T-helper 2 cell treated with Interferon-gamma antibody and Interleukin-4, amounts not matched to agents 5 μg/mL and 100 μg/mL, for 36 hours (primary cell): ENCODE data around the gene TTYH1.
"Not testable (repeated sequence)": the region's sequence is repeated elsewhere in the genome, so short reads cannot be mapped to it uniquely, and the experiment has no call there.

Experiments used
- DNase-seq: peaks from one replicate; pipeline ENCODE4 v3.0.0; 2021; ENCODE audit warnings: low spot score
- H3K27ac Mint-ChIP-seq: one replicate; pipeline ENCODE4 v1.8.0; 2021; ENCODE audit warnings: mild to moderate bottlenecking, mixed read lengths
- H3K27me3 Mint-ChIP-seq: one replicate; pipeline ENCODE4 v1.8.0; 2021; ENCODE audit warnings: low read depth, mixed read lengths
- H3K36me3 Mint-ChIP-seq: one replicate; pipeline ENCODE4 v1.8.0; 2021; ENCODE audit warnings: low read depth, mixed read lengths
- H3K4me1 Mint-ChIP-seq: one replicate; pipeline ENCODE4 v1.8.0; 2021; ENCODE audit warnings: low read depth, mixed read lengths
- H3K4me3 Mint-ChIP-seq: one replicate; pipeline ENCODE4 v1.8.0; 2022; ENCODE audit warnings: mild to moderate bottlenecking, moderate library complexity, mixed read lengths
- H3K9me3 Mint-ChIP-seq: one replicate; pipeline ENCODE4 v1.8.0; 2021; ENCODE audit warnings: mixed read lengths

The TTYH1 gene

GRCh38 chr19:54382041-54382440 lies 33.2 kb upstream of the TTYH1 start:
- not testable (repeated sequence) for H3K4me3 Mint-ChIP-seq
- peaks cover 34% of the 10 kb centered on the region for H3K4me1 Mint-ChIP-seq

DNA sequence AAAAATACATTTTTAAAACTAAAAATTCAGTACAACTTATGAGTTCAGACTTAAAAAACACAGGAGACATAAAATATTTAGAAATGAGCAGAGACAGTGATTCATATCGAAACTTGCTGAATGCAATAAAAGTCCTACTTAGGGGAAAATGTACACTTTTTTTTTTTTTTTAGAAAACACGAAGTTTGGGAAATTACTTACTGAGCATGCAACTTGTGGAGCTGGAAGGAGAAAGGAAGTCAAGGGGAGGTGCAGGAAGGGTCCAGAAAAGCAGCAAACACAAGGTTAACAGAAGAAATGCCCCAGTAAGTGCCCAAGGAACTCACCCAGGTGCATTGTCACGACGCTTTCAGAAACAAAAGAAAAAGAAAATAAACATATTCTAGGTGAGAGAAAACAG lies 31.9 kb upstream of the TTYH1 start:
- peaks cover 13% of the 10 kb centered on the region for H3K9me3 Mint-ChIP-seq
- peak overlapping the region; percentile 6 for H3K4me3 Mint-ChIP-seq
- H3K27me3 Mint-ChIP-seq, result peaks cover 37% of the 10 kb centered on the region
- peaks cover 7% of the 10 kb centered on the region for H3K36me3 Mint-ChIP-seq
- peaks cover 37% of the 10 kb centered on the region for H3K4me1 Mint-ChIP-seq
- peak overlapping the region; percentile 66 for H3K27ac Mint-ChIP-seq
- no peak for DNase-seq

More at GRCh38 chr19:54382041-54382440, 33.2 kb upstream of the TTYH1 start:
- not testable (repeated sequence) for DNase-seq, H3K27ac Mint-ChIP-seq, H3K36me3 Mint-ChIP-seq
- H3K9me3 Mint-ChIP-seq, result peaks cover 13% of the 10 kb centered on the region
- peaks cover 32% of the 10 kb centered on the region for H3K27me3 Mint-ChIP-seq

DNA sequence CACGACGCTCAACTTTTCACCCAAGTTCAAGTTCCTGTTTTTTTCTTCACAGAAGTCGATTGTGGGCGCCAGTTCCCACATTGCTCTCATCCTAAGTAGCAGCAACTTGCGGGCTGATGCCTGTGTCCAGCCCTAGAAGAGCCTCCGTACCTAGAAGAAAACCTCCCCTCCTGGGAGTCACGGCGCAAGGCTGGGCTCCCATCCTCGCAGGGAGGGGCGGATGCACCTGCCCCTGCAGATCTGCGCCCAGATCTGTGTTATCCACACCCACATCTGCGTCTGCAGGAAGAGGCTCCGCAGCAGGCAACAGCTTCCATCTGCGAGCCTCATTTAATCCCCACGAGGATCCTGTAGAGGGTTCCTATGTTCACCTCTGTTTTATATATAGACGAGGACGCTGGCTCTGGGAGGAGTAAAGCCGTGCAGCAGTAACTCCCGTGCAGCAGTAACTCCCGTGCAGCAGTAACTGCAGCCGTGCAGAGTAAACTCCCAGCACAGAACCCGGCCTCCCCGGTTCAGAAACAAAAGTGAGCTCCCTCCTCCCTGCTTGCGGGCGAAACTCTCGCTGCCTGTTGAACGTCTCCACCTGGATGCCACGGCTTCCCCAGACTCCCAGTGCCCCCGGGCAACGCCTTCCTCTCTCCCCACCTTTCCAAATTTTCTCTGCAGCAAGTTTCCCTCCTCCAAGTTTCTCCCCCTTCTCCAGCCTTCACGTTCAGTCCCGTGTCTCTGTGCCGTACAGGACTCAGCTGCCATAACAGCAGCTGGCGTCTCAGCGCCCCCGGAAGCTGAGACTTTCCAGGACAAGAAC lies 27.1 kb upstream of the TTYH1 start:
- H3K9me3 Mint-ChIP-seq, result no peaks in the 10 kb centered on the region
- peaks cover 20% of the 10 kb centered on the region for H3K27me3 Mint-ChIP-seq
- H3K27ac Mint-ChIP-seq, result peak overlapping the region; percentile 85
- H3K4me3 Mint-ChIP-seq, result peak overlapping the region; percentile 85
- DNase-seq, result peak; percentile 26
- H3K4me1 Mint-ChIP-seq, result peaks cover 46% of the 10 kb centered on the region
- H3K36me3 Mint-ChIP-seq, result no peaks in the 10 kb centered on the region

- H3K36me3 Mint-ChIP-seq, result no peaks in the 10 kb centered on the region
- no peaks in the 10 kb centered on the region for H3K9me3 Mint-ChIP-seq
- peaks cover 20% of the 10 kb centered on the region for H3K27me3 Mint-ChIP-seq
- H3K4me3 Mint-ChIP-seq, result peak overlapping the region; percentile 85
- DNase-seq, result no peak
- H3K27ac Mint-ChIP-seq, result peak overlapping the region; percentile 85
- H3K4me1 Mint-ChIP-seq, result peaks cover 43% of the 10 kb centered on the region
Measured at GRCh38 chr19:54388802-54389139, 26.5 kb upstream of the TTYH1 start.

- Mint-ChIP-seq H3K36me3 (no peaks in the 10 kb centered on the region), H3K27me3 (peaks cover 20% of the 10 kb centered on the region), H3K27ac (peak overlapping the region; percentile 60), H3K4me3 (peak overlapping the region; percentile 85), H3K4me1 (peaks cover 43% of the 10 kb centered on the region), H3K9me3 (no peaks in the 10 kb centered on the region)
- no peak for DNase-seq
Measured at GRCh38 chr19:54389553-54389952, 25.7 kb upstream of the TTYH1 start.

- H3K4me3 Mint-ChIP-seq, result peak overlapping the region; percentile 70
- H3K27me3 Mint-ChIP-seq, result peaks cover 9% of the 10 kb centered on the region
- peak; percentile 41 for DNase-seq
- no peaks in the 10 kb centered on the region for H3K36me3 Mint-ChIP-seq
- H3K4me1 Mint-ChIP-seq, result peaks cover 35% of the 10 kb centered on the region
- no peaks in the 10 kb centered on the region for H3K9me3 Mint-ChIP-seq
- peak overlapping the region; percentile 64 for H3K27ac Mint-ChIP-seq
Measured at GRCh38 chr19:54390942-54391577, 24.2 kb upstream of the TTYH1 start.

DNA sequence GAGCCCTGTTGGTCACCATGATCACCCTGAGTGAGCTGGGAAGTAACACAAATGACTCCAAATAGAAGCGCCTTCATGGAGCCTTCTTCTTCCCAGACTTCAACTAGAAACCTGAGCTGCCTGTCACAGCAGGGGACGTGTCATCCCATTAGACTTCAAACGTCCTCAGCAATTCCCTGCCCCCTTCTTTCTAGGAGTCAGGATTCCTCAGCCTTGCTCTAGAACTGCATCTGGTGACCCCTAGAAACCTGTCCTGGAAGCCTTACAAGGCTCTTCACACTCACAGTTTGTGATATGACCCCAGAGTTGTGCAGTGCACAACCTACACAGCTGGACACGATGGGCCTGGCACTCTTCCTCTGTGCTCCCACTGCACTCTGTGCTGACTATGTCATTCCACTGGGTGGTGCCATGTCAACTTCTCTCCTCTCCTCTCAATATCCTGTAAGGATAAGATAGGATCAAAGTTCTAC lies 23.6 kb upstream of the TTYH1 start:
- no peak for DNase-seq
- H3K27ac Mint-ChIP-seq, result no peak overlapping the region
- H3K4me3 Mint-ChIP-seq, result no peak overlapping the region
- peaks cover 35% of the 10 kb centered on the region for H3K4me1 Mint-ChIP-seq
- H3K9me3 Mint-ChIP-seq, result no peaks in the 10 kb centered on the region
- no peaks in the 10 kb centered on the region for H3K36me3 Mint-ChIP-seq
- peaks cover 9% of the 10 kb centered on the region for H3K27me3 Mint-ChIP-seq

- peaks cover 7% of the 10 kb centered on the region for H3K27me3 Mint-ChIP-seq
- H3K36me3 Mint-ChIP-seq, result no peaks in the 10 kb centered on the region
- DNase-seq, result no peak
- H3K27ac Mint-ChIP-seq, result no peak overlapping the region
- H3K4me1 Mint-ChIP-seq, result peaks cover 35% of the 10 kb centered on the region
- H3K4me3 Mint-ChIP-seq, result no peak overlapping the region
- H3K9me3 Mint-ChIP-seq, result no peaks in the 10 kb centered on the region
Measured at GRCh38 chr19:54392105-54392504, 23.2 kb upstream of the TTYH1 start.

DNA sequence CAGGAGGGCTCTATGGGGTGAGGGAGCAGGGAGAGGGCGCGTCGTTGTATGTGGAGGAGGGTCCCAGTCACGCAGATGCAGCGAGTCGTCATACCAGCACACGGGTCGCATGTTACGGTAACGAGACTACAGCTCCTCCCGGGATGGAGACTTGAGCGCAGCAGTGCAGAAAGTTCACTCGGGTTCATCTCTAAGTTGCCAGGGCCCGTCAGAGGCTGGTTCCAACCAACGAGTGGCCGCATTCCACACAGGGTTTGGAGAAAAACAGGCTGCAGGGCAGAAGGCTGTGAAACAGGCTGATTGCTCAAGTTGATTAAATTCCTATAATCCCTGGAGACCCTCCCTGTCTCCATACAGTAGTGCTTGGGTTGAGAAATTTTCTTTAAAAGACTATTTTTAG lies 21.9 kb upstream of the TTYH1 start:
- Mint-ChIP-seq H3K4me1 (peaks cover 27% of the 10 kb centered on the region), H3K9me3 (no peaks in the 10 kb centered on the region), H3K27me3 (peaks cover 2% of the 10 kb centered on the region), H3K27ac (no peak overlapping the region), H3K36me3 (no peaks in the 10 kb centered on the region), H3K4me3 (no peak overlapping the region)
- DNase-seq, result no peak

DNA sequence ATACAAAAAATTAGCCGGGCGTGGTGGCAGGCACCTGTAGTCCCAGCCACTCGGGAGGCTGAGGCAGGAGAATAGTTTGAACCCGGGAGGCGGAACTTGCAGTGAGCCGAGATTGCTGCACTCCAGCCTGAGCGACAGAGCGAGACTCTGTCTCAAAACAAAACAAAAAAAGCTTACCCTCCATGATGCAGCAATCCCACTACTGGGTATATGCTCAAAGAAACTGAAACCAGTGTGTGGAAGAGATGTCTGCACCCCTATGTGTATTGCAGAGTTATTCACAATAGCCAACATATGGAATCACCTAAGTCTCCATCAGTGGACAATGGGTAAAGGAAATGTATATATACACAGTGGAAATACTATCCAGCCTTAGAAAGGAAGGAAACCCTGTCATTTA lies 19.6 kb upstream of the TTYH1 start:
- no peak overlapping the region for H3K27ac Mint-ChIP-seq
- peaks cover 2% of the 10 kb centered on the region for H3K27me3 Mint-ChIP-seq
- no peaks in the 10 kb centered on the region for H3K9me3 Mint-ChIP-seq
- no peak overlapping the region for H3K4me3 Mint-ChIP-seq
- H3K36me3 Mint-ChIP-seq, result no peaks in the 10 kb centered on the region
- H3K4me1 Mint-ChIP-seq, result peaks cover 6% of the 10 kb centered on the region
- DNase-seq, result no peak

GRCh38 chr19:54399189-54399588 lies 16.1 kb upstream of the TTYH1 start:
- H3K27me3 Mint-ChIP-seq, result no peaks in the 10 kb centered on the region
- no peaks in the 10 kb centered on the region for H3K4me1 Mint-ChIP-seq
- DNase-seq, result no peak
- no peaks in the 10 kb centered on the region for H3K36me3 Mint-ChIP-seq
- H3K9me3 Mint-ChIP-seq, result no peaks in the 10 kb centered on the region
- no peak overlapping the region for H3K4me3 Mint-ChIP-seq
- H3K27ac Mint-ChIP-seq, result no peak overlapping the region

GRCh38 chr19:54400913-54401312 lies 14.4 kb upstream of the TTYH1 start:
- Mint-ChIP-seq H3K27ac (no peak overlapping the region), H3K4me1 (no peaks in the 10 kb centered on the region), H3K9me3 (no peaks in the 10 kb centered on the region), H3K27me3 (no peaks in the 10 kb centered on the region), H3K36me3 (no peaks in the 10 kb centered on the region), H3K4me3 (no peak overlapping the region)
- DNase-seq, result no peak

- Mint-ChIP-seq H3K4me1 (no peaks in the 10 kb centered on the region), H3K27ac (no peak overlapping the region), H3K36me3 (no peaks in the 10 kb centered on the region), H3K9me3 (peaks cover 8% of the 10 kb centered on the region), H3K27me3 (no peaks in the 10 kb centered on the region), H3K4me3 (no peak overlapping the region)
- DNase-seq, result no peak
Measured at GRCh38 chr19:54403054-54403453, 12.2 kb upstream of the TTYH1 start.

- DNase-seq, result no peak
- peaks cover 2% of the 10 kb centered on the region for H3K36me3 Mint-ChIP-seq
- H3K9me3 Mint-ChIP-seq, result peaks cover 14% of the 10 kb centered on the region
- peaks cover under 1% of the 10 kb centered on the region for H3K27me3 Mint-ChIP-seq
- H3K4me3 Mint-ChIP-seq, result no peak overlapping the region
- no peaks in the 10 kb centered on the region for H3K4me1 Mint-ChIP-seq
- H3K27ac Mint-ChIP-seq, result no peak overlapping the region
Measured at GRCh38 chr19:54405628-54406027, 9.6 kb upstream of the TTYH1 start.
